Naive thymus-derived CD4-positive, alpha-beta T cell (primary cell): ENCODE measurements around the gene RERE. TPM values are rescaled to one million over a fixed set of nuclear protein-coding genes. Genes with fewer than 3 reads are reported as not detected.

Experiments used
- ATAC-seq: fragments of 150-1000 bp; cut with Tn5 transposase; 2 replicates; pipeline ENCODE4 v1.10.0; 2021; ENCODE audit warnings: mild to moderate bottlenecking, moderate library complexity
- CTCF ChIA-PET: fragments of 350-600 bp; sonication (Branson Sonifier 250); formaldehyde crosslinking; loops from one replicate; lab custom pipeline; 2021; ENCODE audit warnings: antibody characterized with exemption; lab: Charles Lee
- POLR2A ChIA-PET: fragments of 350-600 bp; sonication (Branson Sonifier 250); formaldehyde crosslinking; loops from one replicate; lab custom pipeline; 2021; ENCODE audit warnings: antibody characterized with exemption, inconsistent platforms; lab: Charles Lee
- DNase-seq, 9 donors: peaks; one replicate each; pipeline versions ENCODE4 v3.0.0 to v3.0.0-alpha.2; 2020 to 2022; ENCODE audit warnings: mixed read lengths in 1 of 9
- H3K27ac ChIP-seq: one replicate; pipeline ENCODE4 v1.7.0; 2013; ENCODE audit warnings: mild to moderate bottlenecking, low read depth, low read length, moderate library complexity
- H3K27me3 ChIP-seq, 2 donors: one replicate each; pipeline ENCODE4 v1.7.0; 2013; ENCODE audit warnings: low read length in 2 of 2, mild to moderate bottlenecking in 2 of 2, moderate library complexity in 2 of 2; ENCODE audit not compliant: control insufficient read depth in 2 of 2, insufficient read depth in 2 of 2
- H3K36me3 ChIP-seq, 3 experiments: 1 replicate in 2 of 3; 2 replicates in 1 of 3; pipeline ENCODE4 v1.7.0; 2013; ENCODE audit warnings: low read length in 3 of 3, mild to moderate bottlenecking in 3 of 3, moderate library complexity in 1 of 3; ENCODE audit not compliant: insufficient read depth in 3 of 3, control insufficient read depth in 2 of 3
- H3K4me1 ChIP-seq, 2 donors: one replicate each; pipeline ENCODE4 v1.7.0; 2013; ENCODE audit warnings: low read length in 2 of 2, mild to moderate bottlenecking in 2 of 2, moderate library complexity in 1 of 2; ENCODE audit not compliant: control insufficient read depth in 2 of 2, insufficient read depth in 2 of 2
- H3K4me3 ChIP-seq: 2 replicates; pipeline ENCODE4 v1.7.0; 2013; ENCODE audit warnings: mild to moderate bottlenecking, low read length
- H3K9me3 ChIP-seq, 3 experiments: 1 replicate in 2 of 3; 2 replicates in 1 of 3; pipeline ENCODE4 v1.7.0; 2013; ENCODE audit warnings: low read length in 3 of 3; ENCODE audit not compliant: control insufficient read depth in 2 of 3
- H3K27ac Mint-ChIP-seq, 9 donors: one replicate each; pipeline ENCODE4 v1.8.0; 2020 to 2022; ENCODE audit warnings: mixed read lengths in 9 of 9, mild to moderate bottlenecking in 8 of 9, moderate library complexity in 5 of 9, inconsistent platforms in 2 of 9
- H3K27me3 Mint-ChIP-seq, 5 donors: one replicate each; pipeline ENCODE4 v1.8.0; 2021 to 2022; ENCODE audit warnings: mixed read lengths in 5 of 5, mild to moderate bottlenecking in 1 of 5
- H3K36me3 Mint-ChIP-seq, 5 donors: one replicate each; pipeline ENCODE4 v1.8.0; 2020 to 2022; ENCODE audit warnings: mixed read lengths in 5 of 5, mild to moderate bottlenecking in 3 of 5, inconsistent platforms in 1 of 5
- H3K4me1 Mint-ChIP-seq, 7 donors: one replicate each; pipeline ENCODE4 v1.8.0; 2020 to 2022; ENCODE audit warnings: mixed read lengths in 7 of 7, mild to moderate bottlenecking in 3 of 7, inconsistent platforms in 1 of 7
- H3K4me3 Mint-ChIP-seq, 10 donors: one replicate each; pipeline ENCODE4 v1.8.0; 2020 to 2022; ENCODE audit warnings: mild to moderate bottlenecking in 10 of 10, mixed read lengths in 10 of 10, moderate library complexity in 6 of 10, inconsistent platforms in 2 of 10
- H3K9me3 Mint-ChIP-seq, 11 donors: one replicate each; pipeline ENCODE4 v1.8.0; 2020 to 2022; ENCODE audit warnings: mixed read lengths in 11 of 11, mild to moderate bottlenecking in 4 of 11, inconsistent platforms in 1 of 11, moderate library complexity in 1 of 11
- intact Hi-C, 2 donors: fragments of 100-400 bp; cut with micrococcal nuclease; formaldehyde crosslinking; loops; one replicate each; pipeline ENCODE4 v1.15.1; 2023
- polyA plus RNA-seq, 2 donors: library from polyadenylated mRNA; unstranded; fragments of 300-500 nt; fragmentation: Illumina TruSeq; gene quantifications; one replicate each; pipeline ENCODE4 v1.2.3, GENCODE V29; 2021
- total RNA-seq, 6 experiments: library from RNA in 5 of 6; stranded (reverse) in 5 of 6; gene quantifications; 1 replicate in 5 of 6; 2 replicates in 1 of 6; pipeline ENCODE4 v1.2.3 and lab custom pipeline; 2021 to 2026

The RERE gene
- total RNA-seq (100 to 1,000 TPM in 4 of 5 experiments, 10 to 100 TPM in 1; 75.6 to 114 (median 107) TPM), polyA plus RNA-seq (1 to 10 TPM; 7.3 to 9.1 TPM), total RNA-seq (lab: John Stamatoyannopoulos, UW) (82.9 reads per million, percentile 81 among the genes with 10 or more reads in this experiment)

- ATAC-seq: peak; percentile 99
- H3K27me3 ChIP-seq: no peaks in the 10 kb centered on the region
- peak within 1 kb of the TSS; percentile 83 to 99 (median 95) for H3K27ac Mint-ChIP-seq
Observed at GRCh38 chr1:8817412-8818324, at the start of gene RERE. RERE (minus strand) TSS chr1:8817640.

GRCh38 chr1:8866792-8867415 lies 49.5 kb upstream of the RERE start:
- Histone ChIP-seq H3K27me3 (no peaks in the 10 kb centered on the region), H3K4me1 (peaks cover 0 to 5% of the 10 kb centered on the region in 2 donors), H3K36me3 (peaks cover 65 to 98% (median 77%) of the 10 kb centered on the region in 3 experiments), H3K27ac (no peak overlapping the region), H3K9me3 (no peaks in the 10 kb centered on the region), H3K4me3 (no peak overlapping the region)
- DNase-seq: no peak
- H3K9me3 Mint-ChIP-seq: no peaks in the 10 kb centered on the region
- ChIA-PET POLR2A (interaction anchor here (0.6 to 2.2 kb wide), 2 partner anchors 11 to 343 kb away, joined by 3 to 14 read pairs; partner anchors contain the start of gene ENO1), CTCF (interaction anchor here (1.1 to 2.2 kb wide), 3 partner anchors 138 to 1035 kb away, joined by 3 to 10 read pairs (median 5); no protein-coding TSS in a partner anchor)
- ATAC-seq: no peak
- H3K27me3 Mint-ChIP-seq: no peaks in the 10 kb centered on the region
- peak overlapping the region in 3 of 9 donors; percentile 47 to 79 (median 65) for H3K27ac Mint-ChIP-seq
- intact Hi-C loops: loop anchor here in 1 of 2 donors (1.0 kb wide), 1 partner anchor 10 kb away; no protein-coding TSS in a partner anchor
- peaks cover 8 to 77% (median 25%) of the 10 kb centered on the region in 5 donors for H3K36me3 Mint-ChIP-seq
- H3K4me1 Mint-ChIP-seq: peaks cover 6 to 71% (median 19%) of the 10 kb centered on the region in 7 donors
- H3K4me3 Mint-ChIP-seq: peak overlapping the region in 1 of 10 donors; percentile 47

More at GRCh38 chr1:8817412-8818324, at the start of gene RERE:
- peaks cover 0 to 3% (median 0%) of the 10 kb centered on the region in 11 donors for H3K9me3 Mint-ChIP-seq
- H3K4me3 Mint-ChIP-seq: peak within 1 kb of the TSS; percentile 84 to 99 (median 92)
- no peaks in the 10 kb centered on the region for H3K9me3 ChIP-seq
- peaks cover 26 to 46% (median 41%) of the 10 kb centered on the region in 7 donors for H3K4me1 Mint-ChIP-seq
- DNase-seq: peak; percentile 92 to 100 (median 99)
- POLR2A ChIA-PET: interaction anchor here (0.6 to 2.8 kb wide), 8 partner anchors 9 to 291 kb away, joined by 3 to 13 read pairs (median 4); partner anchors contain the start of gene ENO1
- H3K36me3 ChIP-seq: peaks cover 0 to 4% (median 0%) of the 10 kb centered on the region in 3 experiments
- peak within 1 kb of the TSS; percentile 96 for H3K4me3 ChIP-seq
- intact Hi-C loops: loop anchor here (1.0 to 10.0 kb wide), 7 partner anchors 61 to 1043 kb away; partner anchors contain the start of genes ENO1 (in 1 of the 2), GPR157 (in 1 of the 2) and VAMP3 (in 1 of the 2)
- peaks cover 0 to 23% (median 0%) of the 10 kb centered on the region in 5 donors for H3K27me3 Mint-ChIP-seq
- H3K36me3 Mint-ChIP-seq: no peaks in the 10 kb centered on the region
- CTCF ChIA-PET: interaction anchor here (0.7 to 1.7 kb wide), 2 partner anchors 31 kb away, joined by 3 to 5 read pairs; no protein-coding TSS in a partner anchor
- H3K27ac ChIP-seq: peak within 1 kb of the TSS; percentile 96
- H3K4me1 ChIP-seq: peaks cover 10 to 15% of the 10 kb centered on the region in 2 donors

- no peaks in the 10 kb centered on the region for H3K9me3 ChIP-seq
- H3K27me3 ChIP-seq: no peaks in the 10 kb centered on the region
- intact Hi-C loops: loop anchor here in 1 of 2 donors (1.0 kb wide), 1 partner anchor 11 kb away; no protein-coding TSS in a partner anchor
- H3K9me3 Mint-ChIP-seq: no peaks in the 10 kb centered on the region
- ChIA-PET CTCF (interaction anchor here (1.2 to 2.4 kb wide), 5 partner anchors 9 to 1036 kb away, joined by 3 to 10 read pairs (median 6); no protein-coding TSS in a partner anchor), POLR2A (interaction anchor here (2.2 kb wide), 1 partner anchor 12 kb away, joined by 14 read pairs; the partner anchor contains the start of gene ENO1)
- no peaks in the 10 kb centered on the region for H3K4me1 ChIP-seq
- peaks cover 8 to 80% (median 25%) of the 10 kb centered on the region in 5 donors for H3K36me3 Mint-ChIP-seq
- DNase-seq: no peak
- H3K4me3 ChIP-seq: no peak overlapping the region
- H3K27ac Mint-ChIP-seq: peak overlapping the region in 2 of 9 donors; percentile 47 to 65
- ATAC-seq: no peak
- H3K36me3 ChIP-seq: peaks cover 61 to 98% (median 72%) of the 10 kb centered on the region in 3 experiments
- peaks cover 6 to 65% (median 15%) of the 10 kb centered on the region in 7 donors for H3K4me1 Mint-ChIP-seq
- H3K4me3 Mint-ChIP-seq: peak overlapping the region in 1 of 10 donors; percentile 48
- no peaks in the 10 kb centered on the region for H3K27me3 Mint-ChIP-seq
- no peak overlapping the region for H3K27ac ChIP-seq
Observed at GRCh38 chr1:8866173-8866791, 48.8 kb upstream of the RERE start.

GRCh38 chr1:8864713-8865344 lies 47.4 kb upstream of the RERE start:
- Mint-ChIP-seq H3K27me3 (no peaks in the 10 kb centered on the region), H3K4me3 (no peak overlapping the region), H3K4me1 (peaks cover 0 to 63% (median 8%) of the 10 kb centered on the region in 7 donors), H3K27ac (no peak overlapping the region), H3K9me3 (no peaks in the 10 kb centered on the region), H3K36me3 (peaks cover 10 to 77% (median 33%) of the 10 kb centered on the region in 5 donors)
- intact Hi-C loops: no loop called here
- H3K36me3 ChIP-seq: peaks cover 47 to 95% (median 65%) of the 10 kb centered on the region in 3 experiments
- H3K9me3 ChIP-seq: no peaks in the 10 kb centered on the region
- no peaks in the 10 kb centered on the region for H3K4me1 ChIP-seq
- H3K27ac ChIP-seq: no peak overlapping the region
- CTCF ChIA-PET: interaction anchor here (0.6 to 2.4 kb wide), 7 partner anchors 8 to 303 kb away, joined by 3 to 10 read pairs (median 6); partner anchors contain the start of gene ENO1
- no peaks in the 10 kb centered on the region for H3K27me3 ChIP-seq
- POLR2A ChIA-PET: interaction anchor here (0.5 to 7.7 kb wide), 2 partner anchors 14 to 55 kb away, joined by 5 to 55 read pairs; partner anchors contain the start of gene ENO1
- H3K4me3 ChIP-seq: no peak overlapping the region
- ATAC-seq: no peak
- DNase-seq: no peak

- peaks cover 10 to 72% (median 38%) of the 10 kb centered on the region in 5 donors for H3K36me3 Mint-ChIP-seq
- CTCF ChIA-PET: interaction anchor here (0.7 to 2.6 kb wide), 5 partner anchors 15 to 147 kb away, joined by 3 to 12 read pairs (median 5); partner anchors contain the start of gene ENO1
- Histone ChIP-seq H3K4me3 (no peak overlapping the region), H3K27me3 (no peaks in the 10 kb centered on the region), H3K9me3 (no peaks in the 10 kb centered on the region), H3K4me1 (no peaks in the 10 kb centered on the region), H3K27ac (no peak overlapping the region), H3K36me3 (peaks cover 47 to 91% (median 62%) of the 10 kb centered on the region in 3 experiments)
- intact Hi-C loops: no loop called here
- H3K4me1 Mint-ChIP-seq: peaks cover 0 to 61% (median 10%) of the 10 kb centered on the region in 7 donors
- POLR2A ChIA-PET: interaction anchor here (1.2 to 7.7 kb wide), 2 partner anchors 15 to 47 kb away, joined by 3 to 55 read pairs; partner anchors contain the start of genes ENO1 and RERE
- DNase-seq (no peak), ATAC-seq (no peak)
- H3K27ac Mint-ChIP-seq: peak overlapping the region in 2 of 9 donors; percentile 10 to 29
- H3K4me3 Mint-ChIP-seq: no peak overlapping the region
- no peaks in the 10 kb centered on the region for H3K9me3 Mint-ChIP-seq
- H3K27me3 Mint-ChIP-seq: no peaks in the 10 kb centered on the region
Observed at GRCh38 chr1:8863794-8864233, 46.4 kb upstream of the RERE start.
